ENCODE data around the gene SCAMP4. TPM values are rescaled to one million over a fixed set of nuclear protein-coding genes. Genes with fewer than 3 reads are reported as not detected.
A peak's percentile ranks its signal among the peaks of the same experiment; 100 is the strongest.

Gene SCAMP4
- total RNA-seq, 2 donors from 2014 or later = 69.6 to 75.3 TPM

- H3K27ac Mint-ChIP-seq = peak overlapping the region; percentile 87
- peaks cover 27% of the 10 kb centered on the region for H3K36me3 Mint-ChIP-seq (ENCODE audit: low read depth)
- H3K9me3 Mint-ChIP-seq = no peaks in the 10 kb centered on the region
- no peaks in the 10 kb centered on the region for H3K27me3 Mint-ChIP-seq (ENCODE audit: insufficient read depth)
- no peak overlapping the region for H3K9ac ChIP-seq (ENCODE audit: extremely low read depth, low read length, poor library complexity, severe bottlenecking)
- peaks cover 11% of the 10 kb centered on the region for H3K4me1 Mint-ChIP-seq
- peak; percentile 93 for DNase-seq
- peak; percentile 88 for TF ChIP-seq CTCF (conservative IDR thresholded peaks at IDR 0.05)
- no peak overlapping the region for H3K4me3 ChIP-seq (ENCODE audit: low read length)
- no peaks in the 10 kb centered on the region for H3K4me1 ChIP-seq (ENCODE audit: control insufficient read depth, insufficient read depth, low read length)
- H3K4me3 Mint-ChIP-seq = no peak overlapping the region
- H3K9me3 ChIP-seq (ENCODE audit: control insufficient read depth, low read length) = no peaks in the 10 kb centered on the region
- no peaks in the 10 kb centered on the region for H3K27me3 ChIP-seq (ENCODE audit: control insufficient read depth, insufficient read depth, low read length, poor library complexity, severe bottlenecking)
- peaks cover 4% of the 10 kb centered on the region for H3K36me3 ChIP-seq (ENCODE audit: control insufficient read depth, insufficient read depth, low read length)
- no peak overlapping the region for H3K27ac ChIP-seq (ENCODE audit: low read depth, low read length)
- 80 to 86% methylated on average over 1 to 15 of the region's 18 CpGs for WGBS, 2 experiments (ENCODE audit: insufficient coverage in 1 of 2, insufficient read length in 1 of 2)
Measured at GRCh38 chr19:1945899-1946298, 40.7 kb downstream of the SCAMP4 start.

GRCh38 chr19:1947651-1948209 lies 42.5 kb downstream of the SCAMP4 start:
- no peak for DNase-seq
- Histone ChIP-seq H3K4me1 (ENCODE audit: control insufficient read depth, insufficient read depth, low read length) (no peaks in the 10 kb centered on the region), H3K27ac (ENCODE audit: low read depth, low read length) (no peak overlapping the region), H3K9me3 (ENCODE audit: control insufficient read depth, low read length) (no peaks in the 10 kb centered on the region), H3K36me3 (ENCODE audit: control insufficient read depth, insufficient read depth, low read length) (peaks cover 9% of the 10 kb centered on the region), H3K9ac (ENCODE audit: extremely low read depth, low read length, poor library complexity, severe bottlenecking) (no peak overlapping the region), H3K4me3 (ENCODE audit: low read length) (no peak overlapping the region), H3K27me3 (ENCODE audit: control insufficient read depth, insufficient read depth, low read length, poor library complexity, severe bottlenecking) (no peaks in the 10 kb centered on the region)
- H3K4me3 Mint-ChIP-seq = no peak overlapping the region
- H3K27ac Mint-ChIP-seq = no peak overlapping the region
- no peak for TF ChIP-seq CTCF (conservative IDR thresholded peaks at IDR 0.05)
- peaks cover 10% of the 10 kb centered on the region for H3K4me1 Mint-ChIP-seq
- H3K9me3 Mint-ChIP-seq = no peaks in the 10 kb centered on the region
- peaks cover 36% of the 10 kb centered on the region for H3K36me3 Mint-ChIP-seq (ENCODE audit: low read depth)
- no peaks in the 10 kb centered on the region for H3K27me3 Mint-ChIP-seq (ENCODE audit: insufficient read depth)
- 92 to 94% methylated on average over 24 to 34 of the region's 34 CpGs for WGBS, 2 experiments (ENCODE audit: insufficient coverage in 1 of 2, insufficient read length in 1 of 2)

GRCh38 chr19:1949304-1950101 lies 44.3 kb downstream of the SCAMP4 start:
- no peak for DNase-seq
- no peaks in the 10 kb centered on the region for H3K9me3 ChIP-seq (ENCODE audit: control insufficient read depth, low read length)
- H3K9me3 Mint-ChIP-seq = no peaks in the 10 kb centered on the region
- H3K4me1 ChIP-seq (ENCODE audit: control insufficient read depth, insufficient read depth, low read length) = no peaks in the 10 kb centered on the region
- H3K9ac ChIP-seq (ENCODE audit: extremely low read depth, low read length, poor library complexity, severe bottlenecking) = no peak overlapping the region
- no peak overlapping the region for H3K4me3 Mint-ChIP-seq
- H3K36me3 ChIP-seq (ENCODE audit: control insufficient read depth, insufficient read depth, low read length) = peaks cover 12% of the 10 kb centered on the region
- no peaks in the 10 kb centered on the region for H3K27me3 Mint-ChIP-seq (ENCODE audit: insufficient read depth)
- peaks cover 2% of the 10 kb centered on the region for H3K4me1 Mint-ChIP-seq
- H3K27me3 ChIP-seq (ENCODE audit: control insufficient read depth, insufficient read depth, low read length, poor library complexity, severe bottlenecking) = no peaks in the 10 kb centered on the region
- no peak overlapping the region for H3K4me3 ChIP-seq (ENCODE audit: low read length)
- H3K36me3 Mint-ChIP-seq (ENCODE audit: low read depth) = peaks cover 39% of the 10 kb centered on the region
- WGBS, 2 experiments (ENCODE audit: insufficient coverage in 1 of 2, insufficient read length in 1 of 2) = 96 to 97% methylated on average over 33 to 42 of the region's 44 CpGs
- no peak for TF ChIP-seq CTCF (conservative IDR thresholded peaks at IDR 0.05)
- H3K27ac ChIP-seq (ENCODE audit: low read depth, low read length) = no peak overlapping the region
- H3K27ac Mint-ChIP-seq = peak overlapping the region; percentile 64
